HUES6 (cell line): Measurements from ENCODE around the gene MCFD2.

Experiments used
- H3K27ac ChIP-seq: 2 replicates; pipeline ENCODE4 v1.7.0; 2013; ENCODE audit warnings: low read depth, mild to moderate bottlenecking, low read length, inconsistent platforms
- H3K27me3 ChIP-seq: 2 replicates; pipeline ENCODE4 v1.6.1; 2013; ENCODE audit warnings: low read length; ENCODE audit not compliant: control insufficient read depth, insufficient read depth
- H3K36me3 ChIP-seq: 2 replicates; pipeline ENCODE4 v1.6.1; 2013; ENCODE audit warnings: low read length; ENCODE audit not compliant: control insufficient read depth, insufficient read depth
- H3K4me1 ChIP-seq: 2 replicates; pipeline ENCODE4 v1.6.1; 2013; ENCODE audit warnings: low read length; ENCODE audit not compliant: control insufficient read depth, insufficient read depth
- H3K4me3 ChIP-seq: 2 replicates; pipeline ENCODE4 v1.5.1; 2013; ENCODE audit warnings: low read depth, low read length
- H3K9ac ChIP-seq: one replicate; pipeline ENCODE4 v1.6.1; 2013; ENCODE audit warnings: mild to moderate bottlenecking, low read length
- H3K9me3 ChIP-seq: 2 replicates; pipeline ENCODE4 v1.6.1; 2013; ENCODE audit warnings: low read depth, low read length; ENCODE audit not compliant: control insufficient read depth, insufficient read depth

The MCFD2 gene

GRCh38 chr2:46952171-46952570, 36.6 kb upstream of the MCFD2 start:
- Histone ChIP-seq H3K4me3 (no peak overlapping the region), H3K9ac (no peak overlapping the region), H3K36me3 (peaks cover 26% of the 10 kb centered on the region), H3K27ac (no peak overlapping the region), H3K27me3 (no peaks in the 10 kb centered on the region), H3K4me1 (peaks cover 6% of the 10 kb centered on the region; the same call in 1 of the 2 replicates), H3K9me3 (no peaks in the 10 kb centered on the region)

GRCh38 chr2:46951290-46952064, 35.9 kb upstream of the MCFD2 start:
- peaks cover 19% of the 10 kb centered on the region for H3K36me3 ChIP-seq

GRCh38 chr2:46950314-46950713, 34.7 kb upstream of the MCFD2 start:
- no peaks in the 10 kb centered on the region for H3K9me3 ChIP-seq
- H3K27me3 ChIP-seq = no peaks in the 10 kb centered on the region
- no peak overlapping the region for H3K27ac ChIP-seq
- no peak overlapping the region for H3K4me3 ChIP-seq
- peaks cover 7% of the 10 kb centered on the region; the same call in 1 of the 2 replicates for H3K4me1 ChIP-seq
- peaks cover 17% of the 10 kb centered on the region; the same call in 1 of the 2 replicates for H3K36me3 ChIP-seq
- no peak overlapping the region for H3K9ac ChIP-seq

More at GRCh38 chr2:46951290-46952064, 35.9 kb upstream of the MCFD2 start:
- Histone ChIP-seq H3K27me3 (no peaks in the 10 kb centered on the region), H3K9ac (no peak overlapping the region), H3K9me3 (no peaks in the 10 kb centered on the region), H3K4me1 (peaks cover 10% of the 10 kb centered on the region; the same call in 1 of the 2 replicates), H3K4me3 (no peak overlapping the region), H3K27ac (no peak overlapping the region)

- no peak overlapping the region for H3K4me3 ChIP-seq
- H3K4me1 ChIP-seq = peaks cover 7% of the 10 kb centered on the region; the same call in 1 of the 2 replicates
- no peak overlapping the region for H3K27ac ChIP-seq
- no peak overlapping the region for H3K9ac ChIP-seq
- peaks cover 13% of the 10 kb centered on the region; the same call in 1 of the 2 replicates for H3K36me3 ChIP-seq
- H3K9me3 ChIP-seq = no peaks in the 10 kb centered on the region
- H3K27me3 ChIP-seq = no peaks in the 10 kb centered on the region
Measured at GRCh38 chr2:46947841-46948240, 32.2 kb upstream of the MCFD2 start.

GRCh38 chr2:46945671-46946070, 30.1 kb upstream of the MCFD2 start:
- Histone ChIP-seq H3K9me3 (no peaks in the 10 kb centered on the region), H3K36me3 (peaks cover under 1% of the 10 kb centered on the region; the same call in 1 of the 2 replicates), H3K27ac (no peak overlapping the region), H3K27me3 (peaks cover 7% of the 10 kb centered on the region; the same call in 1 of the 2 replicates), H3K9ac (no peak overlapping the region), H3K4me3 (no peak overlapping the region), H3K4me1 (peaks cover 18% of the 10 kb centered on the region)

GRCh38 chr2:46943881-46944798, 28.5 kb upstream of the MCFD2 start:
- Histone ChIP-seq H3K27ac (no peak overlapping the region), H3K4me1 (peaks cover 31% of the 10 kb centered on the region), H3K9me3 (no peaks in the 10 kb centered on the region), H3K27me3 (peaks cover 13% of the 10 kb centered on the region; the same call in 1 of the 2 replicates), H3K4me3 (no peak overlapping the region), H3K9ac (no peak overlapping the region), H3K36me3 (no peaks in the 10 kb centered on the region)

GRCh38 chr2:46942891-46943626, 27.5 kb upstream of the MCFD2 start:
- H3K4me3 ChIP-seq = peak overlapping the region; percentile 93; the same call in 1 of the 2 replicates
- H3K9me3 ChIP-seq = no peaks in the 10 kb centered on the region
- H3K27ac ChIP-seq = no peak overlapping the region
- no peaks in the 10 kb centered on the region for H3K36me3 ChIP-seq
- H3K4me1 ChIP-seq = peaks cover 31% of the 10 kb centered on the region
- no peak overlapping the region for H3K9ac ChIP-seq
- H3K27me3 ChIP-seq = peaks cover 13% of the 10 kb centered on the region; the same call in 1 of the 2 replicates

GRCh38 chr2:46942143-46942526, 26.5 kb upstream of the MCFD2 start:
- Histone ChIP-seq H3K27me3 (peaks cover 13% of the 10 kb centered on the region; the same call in 1 of the 2 replicates), H3K27ac (no peak overlapping the region), H3K36me3 (no peaks in the 10 kb centered on the region), H3K9ac (peak overlapping the region; percentile 89), H3K4me1 (peaks cover 31% of the 10 kb centered on the region), H3K9me3 (no peaks in the 10 kb centered on the region), H3K4me3 (peak overlapping the region; percentile 93)

GRCh38 chr2:46939626-46940359, 24.2 kb upstream of the MCFD2 start:
- Histone ChIP-seq H3K27ac (no peak overlapping the region), H3K27me3 (peaks cover 13% of the 10 kb centered on the region; the same call in 1 of the 2 replicates), H3K4me3 (peak overlapping the region; percentile 93), H3K9ac (peak overlapping the region; percentile 16), H3K9me3 (no peaks in the 10 kb centered on the region), H3K4me1 (peaks cover 26% of the 10 kb centered on the region), H3K36me3 (no peaks in the 10 kb centered on the region)

GRCh38 chr2:46937471-46937901, 21.9 kb upstream of the MCFD2 start:
- no peak overlapping the region for H3K4me3 ChIP-seq
- no peaks in the 10 kb centered on the region for H3K36me3 ChIP-seq
- H3K9ac ChIP-seq = no peak overlapping the region
- H3K27me3 ChIP-seq = peaks cover 10% of the 10 kb centered on the region; the same call in 1 of the 2 replicates
- H3K4me1 ChIP-seq = peaks cover 21% of the 10 kb centered on the region
- H3K27ac ChIP-seq = no peak overlapping the region
- no peaks in the 10 kb centered on the region for H3K9me3 ChIP-seq
